NCI-H1105 treated with DMSO at 0.1 percent for 48 hours (cell line): ENCODE measurements around the gene UPB1.

Source experiments
- DNase-seq: peaks from one replicate; lab custom pipeline; 2025; lab: John Stamatoyannopoulos, UW

UPB1 gene

DNA sequence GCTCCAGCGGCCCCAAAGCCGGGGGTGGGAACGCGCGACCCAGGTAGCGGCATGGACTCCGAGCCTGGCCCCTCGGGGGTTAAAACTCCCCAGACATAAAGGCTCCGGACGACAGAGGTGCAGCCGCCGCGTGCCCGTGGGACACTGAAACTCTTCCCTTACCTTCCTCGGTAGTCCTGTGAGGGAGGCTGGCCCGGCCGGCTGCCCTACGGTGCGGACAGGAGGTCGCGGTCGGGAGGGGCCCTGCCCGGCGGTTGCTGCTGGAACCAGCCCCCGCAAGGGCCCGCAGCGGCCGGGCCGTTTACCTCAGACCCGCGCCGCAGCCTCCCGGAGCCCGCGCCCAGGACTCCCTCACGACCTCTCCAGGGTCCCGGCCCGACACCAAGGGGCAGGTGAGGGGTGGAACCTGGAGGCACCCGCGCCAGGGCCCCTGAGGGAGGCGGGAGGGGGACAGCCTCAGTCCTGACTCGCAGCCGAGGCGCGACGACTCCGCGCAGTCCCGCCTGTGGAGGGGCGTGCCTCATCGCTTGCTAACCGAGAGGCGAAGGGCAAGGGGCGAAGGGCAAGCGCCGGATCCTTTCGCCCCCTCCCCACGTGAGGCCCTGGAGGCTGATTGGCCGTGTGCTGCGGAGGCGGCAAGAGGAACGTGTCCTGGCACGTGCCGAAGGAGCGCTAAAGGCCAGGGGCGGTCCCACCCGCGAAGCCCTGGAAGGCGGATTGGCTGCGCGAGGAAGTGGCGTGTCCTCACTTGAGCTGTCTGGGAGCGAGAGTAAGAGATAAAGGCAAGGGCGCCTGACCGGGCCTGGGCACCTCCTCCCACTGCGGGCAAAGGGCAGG is at the start of gene UPB1:
Gene UPB1 (plus strand): TSS at position 805 of the 837 bp plus-strand sequence. CDS start 72 bp downstream, outside the sequence.
- DNase-seq: no peak

DNA sequence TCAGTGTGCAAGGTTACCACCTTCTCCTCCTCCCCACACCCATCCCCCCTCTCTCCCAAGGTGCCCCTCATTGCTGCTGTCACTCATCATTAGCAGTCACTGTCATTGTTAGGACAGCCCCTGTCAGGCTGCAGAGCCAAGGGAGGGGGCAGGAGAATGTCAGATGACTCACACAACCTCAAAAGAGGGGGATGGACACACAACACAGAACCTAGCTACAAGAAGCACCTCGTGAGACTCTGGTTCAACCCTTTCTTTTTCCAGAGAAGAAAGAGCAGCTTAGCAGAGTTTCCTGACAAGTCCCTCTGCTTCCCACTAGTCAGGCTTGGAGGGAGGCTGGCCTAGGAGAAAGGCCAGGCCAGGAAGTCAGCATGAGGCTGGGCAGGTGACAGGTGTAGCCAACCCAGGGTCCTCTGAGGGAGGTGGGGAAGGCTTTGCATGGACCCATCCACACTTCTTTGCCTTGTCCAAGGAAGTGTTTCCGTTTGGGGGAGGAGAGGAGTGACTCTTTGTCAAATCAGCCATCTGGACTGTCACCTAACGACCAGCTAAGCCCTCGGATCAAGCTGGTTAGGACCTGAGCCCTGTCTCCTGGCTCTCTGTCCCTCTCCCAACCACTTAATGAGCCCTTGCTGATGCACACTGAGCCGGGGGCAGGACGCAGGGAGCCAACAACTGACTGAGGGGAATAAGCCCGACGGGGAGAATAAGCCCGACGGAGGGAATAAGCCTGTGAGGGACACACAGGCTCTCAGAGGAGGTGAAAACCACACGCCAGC is 49.5 kb upstream of the UPB1 start:
- DNase-seq: no peak

GRCh38 chr22:24446260-24446611 is 48.9 kb upstream of the UPB1 start:
- no peak for DNase-seq

DNA sequence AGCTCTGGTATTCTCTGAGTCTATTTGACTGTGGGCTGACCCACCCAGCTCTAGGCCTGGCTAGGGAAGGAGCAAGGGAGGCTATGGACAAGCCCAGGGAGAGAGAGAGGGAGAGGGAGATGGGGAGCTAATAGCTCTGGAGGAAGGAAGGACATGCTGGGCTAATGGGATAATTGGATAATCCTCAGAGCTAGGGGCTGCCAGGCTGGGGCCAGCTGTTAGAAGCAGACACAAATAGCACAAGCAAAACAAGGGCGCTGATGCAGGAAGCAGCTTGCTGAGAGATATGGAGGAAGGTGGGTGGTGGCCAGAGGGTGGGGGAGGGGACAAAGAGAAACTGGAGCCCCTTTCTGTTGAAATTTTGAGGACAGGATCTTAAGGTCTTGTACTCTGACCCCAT is 44.5 kb upstream of the UPB1 start:
- peak; percentile 46 for DNase-seq

DNA sequence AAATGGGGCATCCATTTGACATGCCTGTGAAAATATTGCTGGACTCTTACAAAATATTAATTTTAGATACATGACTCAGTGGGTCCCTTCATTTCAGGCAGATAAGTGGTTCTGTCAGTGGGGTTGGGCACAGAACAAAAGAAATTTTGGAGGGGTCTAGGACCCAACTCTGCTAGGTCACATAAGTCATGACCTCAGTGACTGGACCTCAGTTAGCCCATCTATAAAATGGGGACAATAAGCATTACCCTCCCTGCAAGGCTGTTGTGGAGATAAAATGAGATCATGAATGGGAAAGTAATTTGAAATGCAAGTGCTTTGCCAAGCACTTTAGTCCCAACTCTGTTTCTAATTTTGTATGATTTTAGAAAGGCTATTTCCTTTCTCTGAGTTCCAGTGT is 44.0 kb upstream of the UPB1 start:
- no peak for DNase-seq

DNA sequence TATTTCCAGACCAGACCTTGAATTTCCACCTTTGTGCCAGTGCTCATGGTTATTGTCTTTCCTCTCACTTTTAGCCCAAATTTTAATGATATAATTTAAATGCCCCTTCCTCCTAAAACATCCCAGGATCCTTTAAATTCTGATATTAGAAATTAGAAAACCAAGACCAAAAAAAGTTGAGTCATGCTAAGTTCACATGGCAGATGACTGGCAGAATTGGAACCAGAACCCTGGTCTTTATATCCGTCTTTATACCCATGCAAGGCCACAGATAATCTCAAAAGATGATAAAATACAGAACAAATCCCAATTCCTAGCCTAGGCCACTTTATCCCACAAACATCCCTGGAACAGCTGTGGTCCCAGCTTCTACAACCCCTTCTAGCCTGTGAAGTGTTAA is 41.3 kb upstream of the UPB1 start:
- DNase-seq: no peak

GRCh38 chr22:24455039-24455438 is 40.1 kb upstream of the UPB1 start:
- DNase-seq: no peak

- DNase-seq: no peak
Observed at GRCh38 chr22:24455751-24456426, 39.2 kb upstream of the UPB1 start.

GRCh38 chr22:24457894-24458420 is 37.2 kb upstream of the UPB1 start:
- DNase-seq: no peak

DNA sequence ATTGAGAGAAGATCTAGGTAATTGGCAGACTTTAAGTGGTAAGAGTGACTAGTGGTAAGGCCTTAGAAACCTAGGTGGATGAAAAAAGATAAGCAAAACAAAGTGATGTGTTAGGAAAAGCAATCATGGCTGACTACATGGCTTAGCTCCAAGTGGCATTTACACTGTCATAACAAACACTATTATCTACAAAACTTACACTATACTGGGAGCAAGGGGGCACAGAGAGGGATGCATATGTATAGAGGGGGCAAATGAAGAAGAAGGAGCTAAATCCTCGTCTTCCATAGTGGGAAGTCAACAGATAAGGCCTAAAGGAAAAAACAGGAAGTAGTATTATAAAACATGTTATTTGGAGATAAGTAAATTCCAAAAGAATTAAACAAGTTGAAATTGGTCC is 35.2 kb upstream of the UPB1 start:
- no peak for DNase-seq

GRCh38 chr22:24460418-24461089 is 34.6 kb upstream of the UPB1 start:
- DNase-seq: no peak

- DNase-seq: no peak
Observed at GRCh38 chr22:24463071-24463760, 31.9 kb upstream of the UPB1 start.

DNA sequence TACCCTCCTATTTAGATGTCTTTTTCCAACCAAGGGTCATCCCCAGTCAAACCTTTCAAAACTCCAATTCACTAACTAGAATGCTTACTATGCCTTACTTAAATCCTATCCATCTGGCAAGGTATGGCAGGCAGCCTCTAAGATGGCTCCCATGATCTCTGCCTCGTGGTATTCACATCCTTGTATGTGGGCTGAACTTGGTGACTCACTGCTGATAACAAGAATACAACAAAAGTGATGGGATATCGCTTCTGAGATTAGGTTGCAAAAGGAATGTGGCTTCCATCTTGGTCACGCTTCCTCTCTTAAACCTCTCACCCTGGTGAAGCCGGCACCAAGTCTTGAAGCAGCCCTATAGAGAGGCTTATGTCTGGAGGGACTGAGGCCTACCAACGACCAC is 29.6 kb upstream of the UPB1 start:
- no peak for DNase-seq

DNA sequence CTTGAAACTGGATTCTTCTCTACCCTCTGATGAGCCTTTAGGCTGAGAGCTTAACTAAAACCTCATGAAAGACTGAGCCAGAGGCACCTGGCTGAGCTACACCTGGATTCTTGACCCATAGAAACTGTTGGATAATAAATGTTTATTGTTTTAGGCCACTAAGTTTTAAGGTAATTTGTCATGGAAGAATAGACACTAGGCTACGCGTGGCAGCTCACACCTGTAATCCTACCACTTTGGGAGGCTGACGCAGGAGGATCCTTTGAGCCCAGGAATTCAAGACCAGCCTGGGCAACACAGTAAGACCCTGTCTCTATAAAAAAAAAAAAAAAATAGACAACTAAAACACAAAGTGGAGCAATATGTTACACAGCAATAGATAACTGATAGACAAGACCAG is 29.2 kb upstream of the UPB1 start:
- DNase-seq: no peak

GRCh38 chr22:24466716-24467328 is 28.3 kb upstream of the UPB1 start:
- DNase-seq: no peak

DNA sequence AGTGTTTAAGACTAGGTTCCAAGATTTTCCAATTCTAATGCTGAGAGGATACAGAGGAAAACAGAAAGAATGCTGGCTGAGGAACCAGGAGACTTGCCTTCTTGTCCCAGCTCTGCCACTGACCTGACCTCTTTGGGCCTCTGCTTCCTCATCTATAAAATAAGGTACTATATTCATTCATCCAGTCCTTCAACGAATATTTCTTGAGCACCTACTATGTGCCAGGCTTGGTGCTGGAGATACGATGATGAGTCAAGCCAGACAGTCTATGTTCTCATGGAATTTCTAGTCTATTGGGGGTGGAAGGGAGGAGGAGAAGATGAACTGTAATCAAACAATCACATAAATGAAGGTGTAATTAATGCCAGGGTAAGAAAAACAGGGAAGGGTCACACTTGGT is 27.8 kb upstream of the UPB1 start:
- no peak for DNase-seq

DNA sequence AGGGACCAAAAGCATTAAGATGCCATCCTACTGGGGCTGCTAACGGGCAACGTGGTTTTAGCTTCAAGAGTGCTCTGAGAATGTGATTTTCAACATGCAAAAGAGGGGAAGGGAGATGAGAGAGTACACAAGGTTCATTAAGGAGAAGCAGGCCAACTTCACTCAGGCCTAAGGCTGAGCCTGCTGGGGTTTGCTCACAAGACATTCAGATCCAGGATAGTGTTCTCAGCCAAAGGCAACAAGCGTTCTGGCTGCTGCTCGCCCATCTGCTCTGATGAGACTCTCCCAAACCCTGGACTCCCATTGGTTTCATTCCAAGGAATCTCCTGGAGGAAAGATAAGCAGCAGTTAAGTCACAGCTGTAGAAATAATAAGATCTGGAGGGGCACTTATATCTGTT is 23.6 kb upstream of the UPB1 start:
- no peak for DNase-seq

- DNase-seq: no peak
Observed at GRCh38 chr22:24473284-24473683, 21.8 kb upstream of the UPB1 start.

- no peak for DNase-seq
Observed at GRCh38 chr22:24474221-24474620, 20.9 kb upstream of the UPB1 start.

- DNase-seq: no peak
Observed at GRCh38 chr22:24474649-24475255, 20.4 kb upstream of the UPB1 start.

DNA sequence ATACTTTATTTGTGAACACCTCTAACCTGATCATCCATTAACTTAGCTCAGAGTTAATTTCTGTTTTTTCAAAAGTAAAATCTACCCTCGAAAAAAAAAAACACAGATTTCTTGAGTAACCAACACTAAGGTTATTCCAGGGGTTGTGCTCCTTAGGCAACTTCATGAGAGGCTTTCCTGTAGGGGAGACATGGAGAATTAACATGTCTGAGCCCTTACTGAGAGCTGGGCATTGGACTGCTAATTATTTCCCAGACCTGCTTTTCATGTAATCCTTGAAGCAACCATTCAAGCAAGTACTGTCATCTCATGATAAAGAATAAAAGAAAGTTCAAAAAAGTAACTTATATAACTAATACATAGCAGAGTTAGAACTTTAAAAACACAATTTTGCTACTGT is 13.5 kb upstream of the UPB1 start:
- DNase-seq: no peak
